ENCODE data around the gene B3GAT1.

The B3GAT1 gene

DNA sequence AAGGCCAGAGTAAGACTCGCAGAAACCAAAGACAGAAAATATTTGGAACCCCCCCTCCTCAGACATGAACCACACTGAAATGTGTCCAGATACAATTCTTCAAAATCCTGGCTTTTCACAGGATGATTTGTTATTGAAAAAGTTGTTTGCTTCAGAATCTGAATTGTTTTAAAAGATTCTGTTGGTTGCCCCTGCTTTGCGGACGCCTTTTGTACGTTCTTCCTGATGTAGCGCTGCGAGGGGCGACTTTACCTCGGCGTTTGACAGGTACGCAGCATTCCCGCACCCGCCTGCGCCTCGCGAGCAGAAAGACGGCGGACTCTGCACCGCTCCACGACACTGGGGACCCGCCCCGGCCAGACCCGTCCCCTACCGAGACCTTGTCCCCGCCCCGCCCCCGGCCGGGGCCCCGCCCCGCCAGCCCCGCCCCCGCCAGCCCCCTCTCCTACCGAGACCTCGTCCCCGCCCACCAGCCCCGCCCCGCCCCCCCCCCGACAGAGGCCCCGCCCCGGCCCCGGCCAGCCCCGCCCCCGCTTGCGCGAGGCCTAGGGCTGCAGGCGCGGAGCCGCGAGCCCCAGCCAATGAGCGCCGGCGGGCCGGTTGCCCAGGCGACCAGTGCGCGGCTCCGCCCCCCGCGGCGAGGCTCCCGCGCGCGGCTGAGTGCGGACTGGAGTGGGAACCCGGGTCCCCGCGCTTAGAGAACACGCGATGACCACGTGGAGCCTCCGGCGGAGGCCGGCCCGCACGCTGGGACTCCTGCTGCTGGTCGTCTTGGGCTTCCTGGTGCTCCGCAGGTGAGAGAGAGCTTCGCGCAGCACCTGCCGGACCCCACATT is 80.5 kb downstream of the B3GAT1 start, which contains the start of gene GLB1L2:
Gene GLB1L2, plus strand, starts transcription at position 635 of the 835 bp plus-strand sequence. Its CDS starts 74 bp downstream, at position 709.
- no peak for TF ChIP-seq ZFX (IDR thresholded peaks at IDR 0.05; ENCODE audit: borderline replicate concordance)
- TF ChIP-seq, protein P1, sequence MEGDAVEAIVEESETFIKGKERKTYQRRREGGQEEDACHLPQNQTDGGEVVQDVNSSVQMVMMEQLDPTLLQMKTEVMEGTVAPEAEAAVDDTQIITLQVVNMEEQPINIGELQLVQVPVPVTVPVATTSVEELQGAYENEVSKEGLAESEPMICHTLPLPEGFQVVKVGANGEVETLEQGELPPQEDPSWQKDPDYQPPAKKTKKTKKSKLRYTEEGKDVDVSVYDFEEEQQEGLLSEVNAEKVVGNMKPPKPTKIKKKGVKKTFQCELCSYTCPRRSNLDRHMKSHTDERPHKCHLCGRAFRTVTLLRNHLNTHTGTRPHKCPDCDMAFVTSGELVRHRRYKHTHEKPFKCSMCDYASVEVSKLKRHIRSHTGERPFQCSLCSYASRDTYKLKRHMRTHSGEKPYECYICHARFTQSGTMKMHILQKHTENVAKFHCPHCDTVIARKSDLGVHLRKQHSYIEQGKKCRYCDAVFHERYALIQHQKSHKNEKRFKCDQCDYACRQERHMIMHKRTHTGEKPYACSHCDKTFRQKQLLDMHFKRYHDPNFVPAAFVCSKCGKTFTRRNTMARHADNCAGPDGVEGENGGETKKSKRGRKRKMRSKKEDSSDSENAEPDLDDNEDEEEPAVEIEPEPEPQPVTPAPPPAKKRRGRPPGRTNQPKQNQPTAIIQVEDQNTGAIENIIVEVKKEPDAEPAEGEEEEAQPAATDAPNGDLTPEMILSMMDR (IDR thresholded peaks at IDR 0.05), result no peak
- H3K27ac ChIP-seq, result 0 out of 2 replicates have a peak within 1 kb of the TSS, but pooled peaks have one; percentile 12

DNA sequence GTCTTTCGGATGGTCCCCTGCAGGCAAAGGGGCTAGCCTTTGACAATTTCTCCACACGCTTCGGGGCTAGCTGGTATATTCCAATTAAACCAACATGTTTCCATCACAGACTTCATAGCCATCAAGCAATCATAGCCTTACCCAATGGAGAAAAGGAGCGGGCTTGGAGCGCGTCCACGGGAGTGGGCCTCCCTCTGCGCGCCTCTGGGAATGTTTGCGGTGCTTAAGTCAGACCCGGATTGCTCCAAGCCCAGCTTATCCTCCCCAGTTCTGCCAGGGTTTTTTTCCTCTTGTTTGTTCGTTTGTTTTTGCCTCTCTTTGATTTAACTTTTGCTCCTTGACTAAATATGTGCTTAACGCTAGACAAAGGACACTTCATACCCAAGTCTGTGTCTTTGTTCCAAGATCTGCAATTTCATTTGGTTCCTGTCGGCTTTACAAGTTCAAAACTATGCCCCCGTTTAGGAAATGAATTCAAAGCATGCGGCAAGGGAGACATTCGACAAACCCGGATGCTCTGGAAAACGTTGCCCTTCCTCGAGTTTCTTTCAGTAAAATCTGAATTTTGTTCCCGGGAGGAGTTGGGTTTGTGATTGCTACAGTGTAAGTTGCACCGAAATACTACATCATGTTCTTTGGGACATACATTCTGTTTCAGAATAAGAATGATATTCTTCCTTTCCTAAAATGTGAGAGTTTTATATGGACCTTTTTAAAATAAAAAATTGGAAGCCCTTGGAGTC is 81.3 kb downstream of the B3GAT1 start:
- 0 out of 2 replicates have a peak overlapping the region, but pooled peaks have one; percentile 12 for H3K27ac ChIP-seq
- TF ChIP-seq ZFX (IDR thresholded peaks at IDR 0.05; ENCODE audit: borderline replicate concordance), result no peak
- TF ChIP-seq, protein P1 (IDR thresholded peaks at IDR 0.05), result no peak
